A549 (cell line): ENCODE measurements around the gene FBXL22. TPM values are rescaled to one million over a fixed set of nuclear protein-coding genes. Genes with fewer than 3 reads are reported as not detected.

ENCODE experiments used
- ATAC-seq, 2 experiments: fragments of 200-7000 bp in 1 of 2; fragments of >200 bp in 1 of 2; cut with Nextera tagmentation in 1 of 2; cut with Tn5 transposase in 1 of 2; 3 replicates each; pipeline versions ENCODE4 v1.8.0 to v1.9.1; 2018 to 2020; ENCODE audit warnings: mild to moderate bottlenecking in 1 of 2, moderate library complexity in 1 of 2
- CTCF ChIA-PET: fragments of 300-600 bp; sonication (Branson Sonifier 250); formaldehyde crosslinking; extraction: SDS; loops from one replicate; lab custom pipeline; 2021; ENCODE audit warnings: antibody characterized with exemption, inconsistent platforms; lab: Yijun Ruan, JAX
- POLR2A ChIA-PET: fragments of 350-600 bp; formaldehyde crosslinking; extraction: SDS; loops from one replicate; lab custom pipeline; 2021; ENCODE audit warnings: antibody characterized with exemption, inconsistent platforms; lab: Yijun Ruan, JAX
- DNase-seq, 2 experiments: peaks; one replicate each; pipeline versions ENCODE4 v3.0.0 to v3.0.0-alpha.2; 2011 to 2016; ENCODE audit warnings: low read depth in 1 of 2, low spot score in 1 of 2
- FAIRE-seq: peaks from 2 replicates; lab custom pipeline; 2011; peaks lifted over from hg19 to GRCh38; lab: Jason Lieb, UNC
- H3K27ac ChIP-seq, 2 experiments: fragments of >200 bp; sonication (Bioruptor Twin); formaldehyde crosslinking; 3 replicates each; pipeline ENCODE4 v1.5.1; 2016 to 2017
- H3K4me1 ChIP-seq: fragments of >200 bp; sonication (Bioruptor Twin); formaldehyde crosslinking; 3 replicates; pipeline ENCODE4 v1.6.1; 2016
- H3K4me2 ChIP-seq: fragments of >200 bp; sonication (Bioruptor Twin); formaldehyde crosslinking; 3 replicates; pipeline ENCODE4 v1.6.1; 2016
- H3K4me3 ChIP-seq: fragments of >200 bp; sonication (Bioruptor Twin); formaldehyde crosslinking; 3 replicates; pipeline ENCODE4 v1.5.1; 2016
- H3K9me3 ChIP-seq: fragments of >200 bp; sonication (Bioruptor Twin); formaldehyde crosslinking; 3 replicates; pipeline ENCODE4 v1.6.1; 2016
- CBX8 ChIP-seq: fragments of 200-600 bp; sonication (generic); IDR thresholded peaks from 2 replicates; pipeline ENCODE4 v1.6.1; 2016
- CEBPB ChIP-seq, 2 experiments: fragments of >200 bp in 1 of 2; sonication (Bioruptor Twin) in 1 of 2; formaldehyde crosslinking in 1 of 2; IDR thresholded peaks; 2 replicates each; pipeline ENCODE4 v1.6.1; 2012 to 2016
- EHMT2 ChIP-seq: fragments of 200-600 bp; sonication (generic); IDR thresholded peaks from 2 replicates; pipeline ENCODE4 v1.6.1; 2016; ENCODE audit warnings: antibody characterized with exemption, low read depth, mild to moderate bottlenecking, moderate library complexity
- EP300 ChIP-seq, 2 experiments: fragments of >200 bp; sonication (Bioruptor Twin); formaldehyde crosslinking; IDR thresholded peaks; 2 replicates in 1 of 2; 3 replicates in 1 of 2; pipeline ENCODE4 v1.6.1; 2016 to 2017
- FOSB ChIP-seq: fragments of 250-450 bp; sonication (Bioruptor Pico); IDR thresholded peaks from 2 replicates; pipeline ENCODE4 v1.5.0; 2020; ENCODE audit warnings: mild to moderate bottlenecking, moderate library complexity
- HEYL ChIP-seq: fragments of 250-450 bp; sonication (Bioruptor Pico); IDR thresholded peaks from 2 replicates; pipeline ENCODE4 v1.8.0; 2021; ENCODE audit warnings: mild to moderate bottlenecking, moderate library complexity
- HOXB5 ChIP-seq: fragments of 250-450 bp; sonication (Bioruptor Pico); IDR thresholded peaks from 2 replicates; pipeline ENCODE4 v1.5.0; 2020; ENCODE audit warnings: mild to moderate bottlenecking, moderate library complexity
- JUN ChIP-seq, 2 experiments: fragments of >200 bp; sonication (Bioruptor Twin); formaldehyde crosslinking; IDR thresholded peaks; 2 replicates in 1 of 2; 3 replicates in 1 of 2; pipeline ENCODE4 v1.6.1; 2016 to 2017
- MYC ChIP-seq: IDR thresholded peaks from 2 replicates; pipeline ENCODE4 v1.6.1; 2012; ENCODE audit warnings: mild to moderate bottlenecking, inconsistent platforms, low read length, improper control_type of control experiment, borderline replicate concordance
- NPAS2 ChIP-seq: fragments of 250-450 bp; sonication (Bioruptor Pico); IDR thresholded peaks from 2 replicates; pipeline ENCODE4 v1.8.0; 2022; ENCODE audit warnings: mild to moderate bottlenecking, moderate library complexity, borderline replicate concordance
- PHF8 ChIP-seq: fragments of 200-600 bp; sonication (generic); IDR thresholded peaks from 2 replicates; pipeline ENCODE4 v1.6.1; 2016; ENCODE audit warnings: low read depth, mild to moderate bottlenecking, antibody characterized with exemption, moderate library complexity, borderline replicate concordance
- POLR2A ChIP-seq: IDR thresholded peaks from 2 replicates; pipeline ENCODE4 v1.6.1; 2012; ENCODE audit warnings: mild to moderate bottlenecking, low read length
- POLR2AphosphoS2 ChIP-seq: conservative IDR thresholded peaks from 2 replicates; pipeline ENCODE4 v1.6.1; 2012; ENCODE audit warnings: low read length, improper control_type of control experiment, inconsistent platforms
- RFX5 ChIP-seq: fragments of 450-650 bp; IDR thresholded peaks from 2 replicates; pipeline ENCODE4 v1.7.1; 2014; ENCODE audit warnings: antibody characterized with exemption, mild to moderate bottlenecking, moderate library complexity
- RNF2 ChIP-seq: fragments of 200-600 bp; sonication (generic); IDR thresholded peaks from 2 replicates; pipeline ENCODE4 v1.6.1; 2016; ENCODE audit warnings: low read depth, mild to moderate bottlenecking, antibody characterized with exemption, moderate library complexity, borderline replicate concordance
- SMC3 ChIP-seq: fragments of >200 bp; sonication (Bioruptor Twin); formaldehyde crosslinking; IDR thresholded peaks from 3 replicates; pipeline ENCODE4 v1.6.1; 2018; ENCODE audit warnings: inconsistent platforms
- TP53 ChIP-seq: fragments of 250-450 bp; sonication (Bioruptor Pico); IDR thresholded peaks from 2 replicates; pipeline ENCODE4 v1.5.0; 2021; ENCODE audit warnings: mild to moderate bottlenecking, moderate library complexity
- ZC3H11A ChIP-seq: fragments of 450-650 bp; IDR thresholded peaks from 2 replicates; pipeline ENCODE4 v1.6.1; 2014; ENCODE audit warnings: antibody characterized with exemption, mild to moderate bottlenecking
- ZFP36 ChIP-seq: fragments of 450-650 bp; IDR thresholded peaks from 2 replicates; pipeline ENCODE4 v1.6.1; 2014; ENCODE audit warnings: borderline replicate concordance; ENCODE audit not compliant: partially characterized antibody
- ZNF302 ChIP-seq: fragments of 250-450 bp; sonication (Bioruptor Pico); IDR thresholded peaks from 2 replicates; pipeline ENCODE4 v1.9.0; 2021; ENCODE audit warnings: inconsistent platforms, mild to moderate bottlenecking, moderate library complexity
- WGBS: methylation state at CpG from one replicate; pipeline ENCODE4 v1.1.6; 2017; ENCODE audit errors: missing lambda C conversion rate; 5-methylcytosine and 5-hydroxymethylcytosine counted together
- polyA plus RNA-seq, 4 experiments: library from polyadenylated mRNA; depleted of rRNA in 3 of 4; stranded (reverse); fragments of >200 nt; fragmentation: RNase III in 1 of 4; extraction: RNeasy Plus Mini Kit Qiagen cat#74134 plus additional on column Dnase treatment in 1 of 4; gene quantifications; 2 replicates in 3 of 4; 3 replicates in 1 of 4; pipeline ENCODE4 v1.2.3, GENCODE V29; 2011 to 2017
- TF ChIP-seq, protein P1 (sequence below): fragments of >200 bp; sonication (Bioruptor Twin); formaldehyde crosslinking; IDR thresholded peaks from 3 replicates; pipeline ENCODE4 v1.5.1; 2016
- TF ChIP-seq, protein P2 (sequence below): fragments of 250-450 bp; sonication (Bioruptor Pico); IDR thresholded peaks from 2 replicates; pipeline ENCODE4 v1.5.0; 2020; ENCODE audit warnings: low read depth, mild to moderate bottlenecking, moderate library complexity
- TF ChIP-seq, protein P3 (sequence below): IDR thresholded peaks from 2 replicates; pipeline ENCODE4 v1.6.1; 2012; ENCODE audit warnings: low read depth, borderline replicate concordance
- TF ChIP-seq, protein P4 (sequence below): fragments of >200 bp; sonication (Bioruptor Twin); formaldehyde crosslinking; IDR thresholded peaks from 3 replicates; pipeline ENCODE4 v1.6.1; 2016
- TF ChIP-seq, protein P5 (sequence below): IDR thresholded peaks from 2 replicates; pipeline ENCODE4 v1.6.1; 2012

The FBXL22 gene
- polyA plus RNA-seq, 2 of the 4 experiments (the other 2 are of a cell fraction) = 0.18 to 0.23 TPM

DNA sequence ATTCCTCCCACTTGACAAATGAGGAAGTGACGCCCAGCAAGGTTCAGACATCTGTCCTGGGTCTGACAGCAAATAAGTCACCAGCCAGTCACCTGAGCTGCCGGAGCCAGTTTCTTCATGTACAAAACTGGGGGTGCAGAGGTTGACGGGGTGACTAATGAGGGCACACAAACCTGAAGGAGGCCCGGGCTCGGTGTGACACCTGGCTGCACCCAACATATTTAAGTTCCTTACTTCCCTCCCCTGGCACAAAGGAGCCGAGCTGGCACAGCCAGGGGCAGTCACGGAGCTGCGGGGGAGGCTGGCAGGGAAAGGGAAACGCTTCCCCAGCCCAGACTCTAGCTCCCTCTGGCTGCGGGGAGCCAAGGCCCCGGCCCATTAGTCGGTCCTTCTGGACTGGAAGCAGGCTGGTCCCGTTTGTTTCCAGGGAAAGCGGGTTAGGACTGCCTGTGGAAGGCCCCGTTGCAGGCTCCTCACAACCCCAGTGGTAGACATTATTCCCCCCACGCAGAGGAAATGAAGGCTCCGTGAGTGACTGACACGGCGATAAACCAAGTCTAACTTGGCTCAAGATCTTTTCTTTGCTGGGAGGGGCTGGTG is 2.3 kb downstream of the FBXL22 start (continued):
- TF ChIP-seq, protein P1, sequence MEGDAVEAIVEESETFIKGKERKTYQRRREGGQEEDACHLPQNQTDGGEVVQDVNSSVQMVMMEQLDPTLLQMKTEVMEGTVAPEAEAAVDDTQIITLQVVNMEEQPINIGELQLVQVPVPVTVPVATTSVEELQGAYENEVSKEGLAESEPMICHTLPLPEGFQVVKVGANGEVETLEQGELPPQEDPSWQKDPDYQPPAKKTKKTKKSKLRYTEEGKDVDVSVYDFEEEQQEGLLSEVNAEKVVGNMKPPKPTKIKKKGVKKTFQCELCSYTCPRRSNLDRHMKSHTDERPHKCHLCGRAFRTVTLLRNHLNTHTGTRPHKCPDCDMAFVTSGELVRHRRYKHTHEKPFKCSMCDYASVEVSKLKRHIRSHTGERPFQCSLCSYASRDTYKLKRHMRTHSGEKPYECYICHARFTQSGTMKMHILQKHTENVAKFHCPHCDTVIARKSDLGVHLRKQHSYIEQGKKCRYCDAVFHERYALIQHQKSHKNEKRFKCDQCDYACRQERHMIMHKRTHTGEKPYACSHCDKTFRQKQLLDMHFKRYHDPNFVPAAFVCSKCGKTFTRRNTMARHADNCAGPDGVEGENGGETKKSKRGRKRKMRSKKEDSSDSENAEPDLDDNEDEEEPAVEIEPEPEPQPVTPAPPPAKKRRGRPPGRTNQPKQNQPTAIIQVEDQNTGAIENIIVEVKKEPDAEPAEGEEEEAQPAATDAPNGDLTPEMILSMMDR = peak; percentile 71
- TF ChIP-seq HEYL (CRISPR knock-in tag) = no peak

DNA sequence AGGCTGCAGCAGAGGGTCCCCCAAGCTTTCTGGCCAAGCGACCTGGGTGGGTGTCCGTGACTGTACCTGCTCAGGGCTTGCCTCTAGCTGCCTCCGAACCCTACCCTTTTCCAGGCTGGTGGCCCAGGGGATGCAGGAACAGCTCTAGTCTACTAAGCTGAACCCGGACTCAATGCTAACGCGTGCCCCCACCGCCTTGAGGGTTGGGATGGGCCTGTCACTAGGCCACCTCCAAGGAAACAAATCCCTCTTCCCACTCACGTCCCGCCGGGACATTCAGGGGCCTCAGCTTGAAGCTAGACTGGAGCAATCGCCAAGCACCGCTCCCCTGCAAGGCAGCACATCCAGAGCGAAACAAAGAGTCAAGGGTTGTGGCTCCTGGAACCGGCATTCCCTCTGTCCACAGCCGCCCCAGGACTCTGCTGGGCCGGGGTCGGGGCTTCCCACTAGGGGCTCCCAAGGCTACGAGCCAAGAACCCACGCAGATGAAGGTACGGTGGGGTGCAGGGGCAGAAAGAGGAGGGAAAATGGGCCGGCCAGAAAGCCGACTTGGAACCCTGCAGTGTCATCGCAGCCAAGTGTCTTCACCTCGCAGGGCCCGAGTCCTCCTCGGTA is 2.9 kb downstream of the FBXL22 start:
- no peak for TF ChIP-seq ZNF302 (CRISPR knock-in tag)
- TF ChIP-seq PHF8 = peak; percentile 27; the same call in 1 of the 2 replicates
- TF ChIP-seq POLR2A = 0 out of 2 replicates have a peak, but pooled peaks have one; percentile 29
- TF ChIP-seq CBX8 = no peak
- 0 out of 2 replicates have a peak, but pooled peaks have one; percentile 36 for TF ChIP-seq MYC
- no peak for TF ChIP-seq ZC3H11A
- peak overlapping the region; percentile 83 for H3K4me3 ChIP-seq
- DNase-seq (peak; percentile 51 to 56), ATAC-seq (peak; percentile 22 to 53), FAIRE-seq (no peak)
- H3K4me1 ChIP-seq = peaks cover 20% of the 10 kb centered on the region; the same call in 2 of the 3 replicates
- H3K4me2 ChIP-seq = peak overlapping the region; percentile 88
- ChIA-PET POLR2A (interaction anchor here (0.6 to 2.7 kb wide), 10 partner anchors 90 to 493 kb away, joined by 3 to 25 read pairs (median 4); partner anchors contain the start of genes CIAO2A, RPS27L and USP3), CTCF (interaction anchor here (0.9 to 10.7 kb wide), 43 partner anchors 9 to 467 kb away, joined by 3 to 185 read pairs (median 6); partner anchors contain the start of gene USP3)
- 8% methylated on average over 26 of the region's 26 CpGs for WGBS
- no peaks in the 10 kb centered on the region for H3K9me3 ChIP-seq
- peak overlapping the region; percentile 87 to 93 for H3K27ac ChIP-seq

DNA sequence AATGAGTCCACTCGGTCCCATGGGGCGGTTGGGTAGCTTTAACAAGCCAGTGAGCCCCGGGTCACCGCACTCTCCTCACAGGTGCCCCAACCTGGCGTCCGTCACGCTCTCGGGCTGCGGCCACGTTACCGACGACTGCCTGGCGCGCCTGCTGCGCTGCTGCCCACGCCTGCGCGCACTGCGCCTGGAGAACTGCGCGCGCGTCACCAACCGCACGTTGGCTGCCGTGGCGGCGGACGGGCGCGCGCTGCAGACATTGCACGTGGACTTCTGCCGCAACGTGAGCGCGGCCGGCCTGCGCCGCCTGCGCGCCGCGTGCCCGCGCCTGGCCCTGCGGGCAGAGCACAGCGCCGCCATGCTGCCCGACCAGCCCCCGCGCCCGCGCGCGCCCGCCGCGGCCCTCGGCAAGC is 3.4 kb downstream of the FBXL22 start:
- H3K4me1 ChIP-seq = peaks cover 20% of the 10 kb centered on the region; the same call in 2 of the 3 replicates
- peak overlapping the region; percentile 91 to 93 for H3K27ac ChIP-seq
- under 1% methylated on average over 39 of the region's 60 CpGs for WGBS
- H3K4me3 ChIP-seq = peak overlapping the region; percentile 83
- peak; percentile 70 to 79 for ATAC-seq
- ChIA-PET CTCF (interaction anchor here (0.7 to 10.7 kb wide), 34 partner anchors 9 to 687 kb away, joined by 3 to 185 read pairs (median 6); partner anchors contain the start of gene USP3), POLR2A (interaction anchor here (0.6 to 2.7 kb wide), 7 partner anchors 91 to 493 kb away, joined by 3 to 25 read pairs (median 4); partner anchors contain the start of genes CIAO2A, RPS27L and USP3)
- peak overlapping the region; percentile 88 for H3K4me2 ChIP-seq
- no peak for FAIRE-seq
- DNase-seq = peak; percentile 94 to 96
- no peaks in the 10 kb centered on the region for H3K9me3 ChIP-seq
- TF ChIP-seq, protein P2, sequence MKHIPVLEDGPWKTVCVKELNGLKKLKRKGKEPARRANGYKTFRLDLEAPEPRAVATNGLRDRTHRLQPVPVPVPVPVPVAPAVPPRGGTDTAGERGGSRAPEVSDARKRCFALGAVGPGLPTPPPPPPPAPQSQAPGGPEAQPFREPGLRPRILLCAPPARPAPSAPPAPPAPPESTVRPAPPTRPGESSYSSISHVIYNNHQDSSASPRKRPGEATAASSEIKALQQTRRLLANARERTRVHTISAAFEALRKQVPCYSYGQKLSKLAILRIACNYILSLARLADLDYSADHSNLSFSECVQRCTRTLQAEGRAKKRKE = peak; percentile 60; the same call in 1 of the 2 replicates
- peak in 1 of 2 experiments; percentile 93; a peak in 3 of 5 replicates for TF ChIP-seq JUN (IDR thresholded peaks at IDR 0.05)
- TF ChIP-seq SMC3 = peak; percentile 41; the same call in 2 of the 3 replicates
- TF ChIP-seq TP53 (CRISPR knock-in tag) = peak; percentile 50; the same call in 1 of the 2 replicates
- no peak for TF ChIP-seq RNF2
- TF ChIP-seq NPAS2 (CRISPR knock-in tag) = peak; percentile 99
- TF ChIP-seq POLR2A = peak; percentile 97
- no peak for TF ChIP-seq CEBPB (IDR thresholded peaks at IDR 0.05)
- TF ChIP-seq EP300 (IDR thresholded peaks at IDR 0.05) = no peak
- TF ChIP-seq, protein P3, sequence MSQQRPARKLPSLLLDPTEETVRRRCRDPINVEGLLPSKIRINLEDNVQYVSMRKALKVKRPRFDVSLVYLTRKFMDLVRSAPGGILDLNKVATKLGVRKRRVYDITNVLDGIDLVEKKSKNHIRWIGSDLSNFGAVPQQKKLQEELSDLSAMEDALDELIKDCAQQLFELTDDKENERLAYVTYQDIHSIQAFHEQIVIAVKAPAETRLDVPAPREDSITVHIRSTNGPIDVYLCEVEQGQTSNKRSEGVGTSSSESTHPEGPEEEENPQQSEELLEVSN = peak; percentile 97
- TF ChIP-seq, protein P4, sequence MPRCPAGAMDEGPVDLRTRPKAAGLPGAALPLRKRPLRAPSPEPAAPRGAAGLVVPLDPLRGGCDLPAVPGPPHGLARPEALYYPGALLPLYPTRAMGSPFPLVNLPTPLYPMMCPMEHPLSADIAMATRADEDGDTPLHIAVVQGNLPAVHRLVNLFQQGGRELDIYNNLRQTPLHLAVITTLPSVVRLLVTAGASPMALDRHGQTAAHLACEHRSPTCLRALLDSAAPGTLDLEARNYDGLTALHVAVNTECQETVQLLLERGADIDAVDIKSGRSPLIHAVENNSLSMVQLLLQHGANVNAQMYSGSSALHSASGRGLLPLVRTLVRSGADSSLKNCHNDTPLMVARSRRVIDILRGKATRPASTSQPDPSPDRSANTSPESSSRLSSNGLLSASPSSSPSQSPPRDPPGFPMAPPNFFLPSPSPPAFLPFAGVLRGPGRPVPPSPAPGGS = peak; percentile 67; the same call in 2 of the 3 replicates
- TF ChIP-seq EHMT2 = no peak
- peak; percentile 51; the same call in 1 of the 2 replicates for TF ChIP-seq HOXB5 (CRISPR knock-in tag)
- TF ChIP-seq FOSB = no peak
- no peak for TF ChIP-seq ZFP36
- TF ChIP-seq, protein P5, sequence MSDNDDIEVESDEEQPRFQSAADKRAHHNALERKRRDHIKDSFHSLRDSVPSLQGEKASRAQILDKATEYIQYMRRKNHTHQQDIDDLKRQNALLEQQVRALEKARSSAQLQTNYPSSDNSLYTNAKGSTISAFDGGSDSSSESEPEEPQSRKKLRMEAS = peak; percentile 98
- no peak for TF ChIP-seq PHF8
- no peak for TF ChIP-seq RFX5
- no peak for TF ChIP-seq POLR2AphosphoS2
- TF ChIP-seq, protein P1 = peak; percentile 46; the same call in 1 of the 3 replicates
